HepG2 (cell line): ENCODE data around the gene C1orf35. TPM values are rescaled to one million over a fixed set of nuclear protein-coding genes. Genes with fewer than 3 reads are reported as not detected.

ENCODE experiments used
- EZH2 ChIP-seq: conservative IDR thresholded peaks from 2 replicates; pipeline ENCODE4 v1.6.1; 2012; ENCODE audit warnings: mild to moderate bottlenecking, low read depth, low read length, moderate library complexity
- GPBP1L1 ChIP-seq: sonication (generic); formaldehyde crosslinking; IDR thresholded peaks from 2 replicates; pipeline ENCODE4 v1.5.0; 2020; ENCODE audit warnings: mild to moderate bottlenecking, missing genetic modification reagents
- GZF1 ChIP-seq: sonication (generic); formaldehyde crosslinking; IDR thresholded peaks from 2 replicates; pipeline ENCODE4 v1.5.1; 2020; ENCODE audit warnings: mild to moderate bottlenecking, missing genetic modification reagents
- HNRNPL ChIP-seq: fragments of 200-400 bp; formaldehyde crosslinking; IDR thresholded peaks from 2 replicates; pipeline ENCODE4 v1.6.1; 2017; ENCODE audit warnings: mild to moderate bottlenecking, low read depth, low read length
- ISX ChIP-seq: sonication (generic); formaldehyde crosslinking; conservative IDR thresholded peaks from 2 replicates; pipeline ENCODE4 v1.5.0; 2020; ENCODE audit warnings: missing genetic modification reagents
- MTF2 ChIP-seq: sonication (generic); formaldehyde crosslinking; IDR thresholded peaks from 2 replicates; pipeline ENCODE4 v1.5.0; 2020; ENCODE audit warnings: missing genetic modification reagents, borderline replicate concordance
- NFRKB ChIP-seq: fragments of 450-650 bp; IDR thresholded peaks from 2 replicates; pipeline ENCODE4 v1.6.1; 2017
- NKX3-1 ChIP-seq: sonication (generic); formaldehyde crosslinking; IDR thresholded peaks from 2 replicates; pipeline ENCODE4 v1.5.0; 2020; ENCODE audit warnings: missing genetic modification reagents
- NONO ChIP-seq, 2 experiments: fragments of 450-650 bp in 1 of 2; sonication (generic) in 1 of 2; formaldehyde crosslinking in 1 of 2; IDR thresholded peaks in 1 of 2; conservative IDR thresholded peaks in 1 of 2; 2 replicates each; pipeline versions ENCODE4 v1.6.1 to v1.8.0; 2017 to 2022; ENCODE audit warnings: mild to moderate bottlenecking in 1 of 2, missing genetic modification reagents in 1 of 2, moderate library complexity in 1 of 2
- POLR2G ChIP-seq: fragments of 200-400 bp; formaldehyde crosslinking; IDR thresholded peaks from 2 replicates; pipeline ENCODE4 v1.6.1; 2018; ENCODE audit warnings: mild to moderate bottlenecking, low read depth, low read length, moderate library complexity
- RAD51 ChIP-seq: fragments of 450-650 bp; IDR thresholded peaks from 2 replicates; pipeline ENCODE4 v1.6.1; 2016; ENCODE audit warnings: borderline replicate concordance
- RNF2 ChIP-seq: fragments of 450-650 bp; conservative IDR thresholded peaks from 2 replicates; pipeline ENCODE4 v1.6.1; 2016; ENCODE audit warnings: low read depth
- SAP130 ChIP-seq: IDR thresholded peaks from 2 replicates; pipeline ENCODE4 v1.6.1; 2016; ENCODE audit warnings: low read depth
- SIX4 ChIP-seq: sonication (generic); formaldehyde crosslinking; IDR thresholded peaks from 2 replicates; pipeline ENCODE4 v1.4.0; 2020; ENCODE audit warnings: missing genetic modification reagents
- SP2 ChIP-seq: sonication (generic); formaldehyde crosslinking; IDR thresholded peaks from 2 replicates; pipeline ENCODE4 v1.5.1; 2020; ENCODE audit warnings: mild to moderate bottlenecking, missing genetic modification reagents
- THAP9 ChIP-seq: sonication (generic); formaldehyde crosslinking; IDR thresholded peaks from 2 replicates; pipeline ENCODE4; 2020; ENCODE audit warnings: missing genetic modification reagents, mild to moderate bottlenecking, borderline replicate concordance
- ZBTB44 ChIP-seq: sonication (generic); formaldehyde crosslinking; IDR thresholded peaks from 2 replicates; pipeline ENCODE4 v1.4.0; 2020; ENCODE audit warnings: missing genetic modification reagents
- ZGPAT ChIP-seq: IDR thresholded peaks from 2 replicates; pipeline ENCODE4 v1.6.1; 2016; ENCODE audit warnings: mild to moderate bottlenecking
- ZNF329 ChIP-seq: sonication (generic); formaldehyde crosslinking; IDR thresholded peaks from 2 replicates; pipeline ENCODE4 v1.9.0; 2021; ENCODE audit warnings: low read depth, mild to moderate bottlenecking, missing genetic modification reagents
- ZNF331 ChIP-seq: sonication (generic); formaldehyde crosslinking; IDR thresholded peaks from 2 replicates; pipeline ENCODE4 v1.4.0; 2020; ENCODE audit warnings: missing genetic modification reagents
- ZNF446 ChIP-seq: sonication (generic); formaldehyde crosslinking; IDR thresholded peaks from 2 replicates; pipeline ENCODE4 v1.5.0; 2020; ENCODE audit warnings: mild to moderate bottlenecking, missing genetic modification reagents
- ZNF549 ChIP-seq: sonication (generic); formaldehyde crosslinking; IDR thresholded peaks from 2 replicates; pipeline ENCODE4 v1.5.0; 2020; ENCODE audit warnings: missing genetic modification reagents
- ZNF557 ChIP-seq: sonication (generic); formaldehyde crosslinking; IDR thresholded peaks from 2 replicates; pipeline ENCODE4 v1.4.0; 2020; ENCODE audit warnings: missing genetic modification reagents
- ZNF607 ChIP-seq: sonication (generic); formaldehyde crosslinking; IDR thresholded peaks from 2 replicates; pipeline ENCODE4 v1.5.1; 2020; ENCODE audit warnings: missing genetic modification reagents, mild to moderate bottlenecking, borderline replicate concordance
- polyA plus RNA-seq, 8 experiments: library from polyadenylated mRNA; depleted of rRNA in 3 of 8; stranded (reverse) in 7 of 8; unstranded in 1 of 8; fragments of >200 nt; fragmentation: Illumina TruSeq in 4 of 8; extraction: Trizol in 4 of 8; gene quantifications; 2 replicates each; pipeline versions ENCODE4 v1.2.1 to v1.2.3, GENCODE V29; 2011 to 2016; ENCODE audit warnings: low read depth in 4 of 8, missing spikeins in 1 of 8, mixed read lengths in 1 of 8; ENCODE audit not compliant: insufficient read depth in 1 of 8
- total RNA-seq, 5 experiments: library from RNA; depleted of rRNA; stranded (reverse); fragments of >200 nt; fragmentation: Illumina TruSeq; extraction: Trizol; gene quantifications; 2 replicates each; pipeline ENCODE4 v1.2.3, GENCODE V29; 2016; ENCODE audit warnings: low read depth in 1 of 5

Gene C1orf35
- total and polyA plus RNA-seq, 2 of the 13 experiments (the other 11 are each of a cell fraction or from before 2014, with no cell fraction given), result 8.1 to 19.3 TPM

GRCh38 chr1:228109073-228109961 lies 6.2 kb upstream of the C1orf35 start, which contains the start of gene MRPL55 (continued):
- TF ChIP-seq NONO (IDR thresholded peaks at IDR 0.05) (no peak), NONO (CRISPR knock-in tag; conservative IDR thresholded peaks at IDR 0.05) (peak; percentile 91), ZNF331 (peak; percentile 87), THAP9 (CRISPR knock-in tag) (peak; percentile 92), GPBP1L1 (no peak), NFRKB (no peak), ZNF329 (CRISPR knock-in tag) (no peak), NKX3-1 (CRISPR knock-in tag) (0 out of 2 replicates have a peak, but pooled peaks have one; percentile 48), ZGPAT (CRISPR knock-in tag) (peak; percentile 67), RNF2 (no peak), ZNF549 (no peak), ZBTB44 (no peak), SIX4 (peak; percentile 11; the same call in 1 of the 2 replicates), ISX (CRISPR knock-in tag) (no peak), EZH2 (no peak), ZNF557 (CRISPR knock-in tag) (no peak), SP2 (CRISPR knock-in tag) (peak; percentile 63), GZF1 (peak; percentile 97), MTF2 (CRISPR knock-in tag) (0 out of 2 replicates have a peak, but pooled peaks have one; percentile 76), RAD51 (no peak), HNRNPL (no peak), SAP130 (peak; percentile 98), ZNF607 (CRISPR knock-in tag) (peak; percentile 72; the same call in 1 of the 2 replicates), ZNF446 (0 out of 2 replicates have a peak, but pooled peaks have one; percentile 29), POLR2G (peak; percentile 91)
